Measurements from ENCODE around the gene TULP4.
A peak's percentile ranks its signal among the peaks of the same experiment; 100 is the strongest.
"Not testable (repeated sequence)": the region's sequence is repeated elsewhere in the genome, so short reads cannot be mapped to it uniquely, and the experiment has no call there.

The TULP4 gene

GRCh38 chr6:158460602-158461169 is 148.4 kb downstream of the TULP4 start:
- TF ChIP-seq CTBP1 (IDR thresholded peaks at IDR 0.05; ENCODE audit: borderline replicate concordance), result no peak
- TF ChIP-seq ZNF384 (IDR thresholded peaks at IDR 0.05), result 0 out of 2 replicates have a peak, but pooled peaks have one; percentile 14
- no peak for DNase-seq (ENCODE audit: extremely low spot score)
- ChIA-PET POLR2A (no interaction called here), CTCF (no interaction called here)

- no peak for DNase-seq (ENCODE audit: extremely low spot score)
- CTCF ChIA-PET, result interaction anchor here (0.6 kb wide), 1 partner anchor 245 kb away, joined by 3 read pairs; no protein-coding TSS in a partner anchor
- TF ChIP-seq FOXA1 (IDR thresholded peaks at IDR 0.05) (no peak), ARNT (IDR thresholded peaks at IDR 0.05) (no peak), LEF1 (IDR thresholded peaks at IDR 0.05; ENCODE audit: borderline replicate concordance) (no peak), ZNF384 (IDR thresholded peaks at IDR 0.05) (no peak), SUZ12 (IDR thresholded peaks at IDR 0.05) (no peak), FOXK2 (IDR thresholded peaks at IDR 0.05) (no peak), FOXM1 (IDR thresholded peaks at IDR 0.05; ENCODE audit: borderline replicate concordance) (no peak), L3MBTL2 (conservative IDR thresholded peaks at IDR 0.05) (no peak), TARDBP (IDR thresholded peaks at IDR 0.05) (no peak), ELF4 (IDR thresholded peaks at IDR 0.05) (no peak)
- POLR2A ChIA-PET, result no interaction called here
Observed at GRCh38 chr6:158461954-158462353, 149.7 kb downstream of the TULP4 start.

GRCh38 chr6:158464483-158464882 is 152.2 kb downstream of the TULP4 start:
- no peak for TF ChIP-seq ZNF384 (IDR thresholded peaks at IDR 0.05)
- TF ChIP-seq LEF1 (IDR thresholded peaks at IDR 0.05; ENCODE audit: borderline replicate concordance), result no peak
- no peak for TF ChIP-seq FOXA1 (IDR thresholded peaks at IDR 0.05)
- no peak for TF ChIP-seq SUZ12 (IDR thresholded peaks at IDR 0.05)
- no peak for TF ChIP-seq NFRKB (IDR thresholded peaks at IDR 0.05)
- no peak for TF ChIP-seq FOXK2 (IDR thresholded peaks at IDR 0.05)
- TF ChIP-seq ELF4 (IDR thresholded peaks at IDR 0.05), result no peak
- TF ChIP-seq L3MBTL2 (conservative IDR thresholded peaks at IDR 0.05), result no peak
- TF ChIP-seq CTBP1 (IDR thresholded peaks at IDR 0.05; ENCODE audit: borderline replicate concordance), result no peak
- POLR2A ChIA-PET, result no interaction called here
- CTCF ChIA-PET, result no interaction called here

GRCh38 chr6:158465257-158465656 is 153.0 kb downstream of the TULP4 start:
- POLR2A ChIA-PET, result no interaction called here
- CTCF ChIA-PET, result no interaction called here
- TF ChIP-seq NFRKB (IDR thresholded peaks at IDR 0.05), result no peak
- TF ChIP-seq ZNF384 (IDR thresholded peaks at IDR 0.05), result no peak
- TF ChIP-seq HDGF (IDR thresholded peaks at IDR 0.05; ENCODE audit: borderline replicate concordance), result no peak
- TF ChIP-seq FOXM1 (IDR thresholded peaks at IDR 0.05; ENCODE audit: borderline replicate concordance), result no peak
- no peak for TF ChIP-seq PKNOX1 (IDR thresholded peaks at IDR 0.05)
- no peak for TF ChIP-seq CTBP1 (IDR thresholded peaks at IDR 0.05; ENCODE audit: borderline replicate concordance)
- no peak for TF ChIP-seq SP1 (IDR thresholded peaks at IDR 0.05)
- no peak for TF ChIP-seq FOXA1 (IDR thresholded peaks at IDR 0.05)
- TF ChIP-seq SUZ12 (IDR thresholded peaks at IDR 0.05), result no peak
- no peak for TF ChIP-seq ELF4 (IDR thresholded peaks at IDR 0.05)
- TF ChIP-seq TARDBP (IDR thresholded peaks at IDR 0.05), result no peak
- no peak for TF ChIP-seq L3MBTL2 (conservative IDR thresholded peaks at IDR 0.05)
- TF ChIP-seq LEF1 (IDR thresholded peaks at IDR 0.05; ENCODE audit: borderline replicate concordance), result no peak
- TF ChIP-seq FOXK2 (IDR thresholded peaks at IDR 0.05), result no peak
- TF ChIP-seq ARNT (IDR thresholded peaks at IDR 0.05), result no peak
- no peak for DNase-seq (ENCODE audit: extremely low spot score)

More at GRCh38 chr6:158464483-158464882, 152.2 kb downstream of the TULP4 start:
- DNase-seq (ENCODE audit: extremely low spot score), result no peak

- ChIA-PET CTCF (no interaction called here), POLR2A (no interaction called here)
Observed at GRCh38 chr6:158465747-158466146, 153.5 kb downstream of the TULP4 start.

GRCh38 chr6:158467923-158468322 is 155.7 kb downstream of the TULP4 start:
- ChIA-PET CTCF (no interaction called here), POLR2A (no interaction called here)
- no peak for DNase-seq (ENCODE audit: extremely low spot score)
- TF ChIP-seq FOXA1 (IDR thresholded peaks at IDR 0.05) (0 out of 2 replicates have a peak, but pooled peaks have one; percentile 49), HDGF (IDR thresholded peaks at IDR 0.05; ENCODE audit: borderline replicate concordance) (no peak)

More at GRCh38 chr6:158465747-158466146, 153.5 kb downstream of the TULP4 start:
- no peak for DNase-seq (ENCODE audit: extremely low spot score)
- TF ChIP-seq SUZ12 (IDR thresholded peaks at IDR 0.05) (no peak), LEF1 (IDR thresholded peaks at IDR 0.05; ENCODE audit: borderline replicate concordance) (no peak), BHLHE40 (IDR thresholded peaks at IDR 0.05; ENCODE audit: borderline replicate concordance) (no peak), TARDBP (IDR thresholded peaks at IDR 0.05) (no peak), SP1 (IDR thresholded peaks at IDR 0.05) (no peak), L3MBTL2 (conservative IDR thresholded peaks at IDR 0.05) (no peak), FOXA1 (IDR thresholded peaks at IDR 0.05) (no peak), ELF4 (IDR thresholded peaks at IDR 0.05) (no peak), ARNT (IDR thresholded peaks at IDR 0.05) (0 out of 2 replicates have a peak, but pooled peaks have one; percentile 41), CTBP1 (IDR thresholded peaks at IDR 0.05; ENCODE audit: borderline replicate concordance) (no peak), HDGF (IDR thresholded peaks at IDR 0.05; ENCODE audit: borderline replicate concordance) (no peak), FOXK2 (IDR thresholded peaks at IDR 0.05) (no peak), FOXM1 (IDR thresholded peaks at IDR 0.05; ENCODE audit: borderline replicate concordance) (no peak), ZNF384 (IDR thresholded peaks at IDR 0.05) (no peak), PKNOX1 (IDR thresholded peaks at IDR 0.05) (peak; percentile 94), NFRKB (IDR thresholded peaks at IDR 0.05) (no peak)

- no peak for DNase-seq (ENCODE audit: extremely low spot score)
- ChIA-PET CTCF (no interaction called here), POLR2A (no interaction called here)
- TF ChIP-seq FOXK2 (IDR thresholded peaks at IDR 0.05), result no peak
- no peak for TF ChIP-seq ELF4 (IDR thresholded peaks at IDR 0.05)
- TF ChIP-seq FOXA1 (IDR thresholded peaks at IDR 0.05), result no peak
Observed at GRCh38 chr6:158468666-158469065, 156.4 kb downstream of the TULP4 start.

- CTCF ChIA-PET; POLR2A ChIA-PET; DNase-seq (ENCODE audit: extremely low spot score): not testable (repeated sequence)
Observed at GRCh38 chr6:158470023-158470422, 157.8 kb downstream of the TULP4 start.
